SH-SY5Y (cell line): ENCODE results near the gene UQCRFS1.

Experiments
- GATA2 ChIP-seq: IDR thresholded peaks from 2 replicates; pipeline ENCODE4 v1.6.1; 2011; ENCODE audit warnings: mild to moderate bottlenecking, low read depth, low read length
- GATA3 ChIP-seq: IDR thresholded peaks from 2 replicates; pipeline ENCODE4 v1.6.1; 2011; ENCODE audit warnings: low read depth, mild to moderate bottlenecking, low read length, moderate library complexity

DNA sequence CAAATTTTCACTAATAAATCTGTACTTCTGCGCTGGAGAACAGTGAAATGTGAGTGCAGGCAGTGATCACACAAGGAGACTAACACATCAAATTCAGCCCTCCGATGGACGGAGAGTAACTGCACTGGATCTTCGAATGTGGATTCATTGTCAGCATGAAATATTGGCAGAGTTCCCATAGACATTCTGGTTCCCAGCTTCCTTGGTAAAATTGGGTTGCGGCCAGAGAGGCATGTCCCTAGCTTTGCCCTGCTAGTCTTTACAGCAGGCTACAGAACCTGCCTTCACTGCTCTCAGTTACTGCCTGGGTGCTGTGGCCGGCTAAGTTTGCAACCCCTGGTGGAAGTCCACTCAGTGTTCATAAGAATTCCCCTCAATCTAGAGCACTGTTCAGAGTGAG, 32.3 kb upstream of the UQCRFS1 start:
- TF ChIP-seq GATA2 (no peak), GATA3 (no peak)
